ENCODE measurements around the gene KCNIP1. TPM values are rescaled to one million over a fixed set of nuclear protein-coding genes. Genes with fewer than 3 reads are reported as not detected.
A peak's percentile ranks its signal among the peaks of the same experiment; 100 is the strongest.

The KCNIP1 gene
- total RNA-seq, 1 experiment from 2014 or later = not detected

- Histone ChIP-seq H2AFZ (ENCODE audit: low read length) (no peak overlapping the region), H3K4me2 (ENCODE audit: low read length) (no peak overlapping the region), H3K79me2 (ENCODE audit: low read length) (no peaks in the 10 kb centered on the region), H4K20me1 (ENCODE audit: low read length) (no peaks in the 10 kb centered on the region), H3K27ac (ENCODE audit: low read length) (no peak overlapping the region), H3K27me3 (ENCODE audit: low read length) (no peaks in the 10 kb centered on the region), H3K36me3 (ENCODE audit: low read depth, low read length) (no peaks in the 10 kb centered on the region), H3K9me3 (ENCODE audit: low read length) (no peaks in the 10 kb centered on the region), H3K4me3 (ENCODE audit: low read length) (no peak overlapping the region), H3F3A (ENCODE audit: low read length, unreplicated experiment) (no peaks in the 10 kb centered on the region), H3K9ac (ENCODE audit: low read length) (no peak overlapping the region), H3K9me2 (replicated peaks; ENCODE audit: low read length) (no peaks in the 10 kb centered on the region), H3K4me1 (ENCODE audit: insufficient read depth, low read length) (peaks cover 11% of the 10 kb centered on the region)
- TF ChIP-seq EZH2 (IDR thresholded peaks at IDR 0.05; ENCODE audit: low read length, unreplicated experiment) = no peak
- TF ChIP-seq, protein P1, sequence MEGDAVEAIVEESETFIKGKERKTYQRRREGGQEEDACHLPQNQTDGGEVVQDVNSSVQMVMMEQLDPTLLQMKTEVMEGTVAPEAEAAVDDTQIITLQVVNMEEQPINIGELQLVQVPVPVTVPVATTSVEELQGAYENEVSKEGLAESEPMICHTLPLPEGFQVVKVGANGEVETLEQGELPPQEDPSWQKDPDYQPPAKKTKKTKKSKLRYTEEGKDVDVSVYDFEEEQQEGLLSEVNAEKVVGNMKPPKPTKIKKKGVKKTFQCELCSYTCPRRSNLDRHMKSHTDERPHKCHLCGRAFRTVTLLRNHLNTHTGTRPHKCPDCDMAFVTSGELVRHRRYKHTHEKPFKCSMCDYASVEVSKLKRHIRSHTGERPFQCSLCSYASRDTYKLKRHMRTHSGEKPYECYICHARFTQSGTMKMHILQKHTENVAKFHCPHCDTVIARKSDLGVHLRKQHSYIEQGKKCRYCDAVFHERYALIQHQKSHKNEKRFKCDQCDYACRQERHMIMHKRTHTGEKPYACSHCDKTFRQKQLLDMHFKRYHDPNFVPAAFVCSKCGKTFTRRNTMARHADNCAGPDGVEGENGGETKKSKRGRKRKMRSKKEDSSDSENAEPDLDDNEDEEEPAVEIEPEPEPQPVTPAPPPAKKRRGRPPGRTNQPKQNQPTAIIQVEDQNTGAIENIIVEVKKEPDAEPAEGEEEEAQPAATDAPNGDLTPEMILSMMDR (conservative IDR thresholded peaks at IDR 0.05; ENCODE audit: low read depth, low read length) = no peak
- no peak for TF ChIP-seq EZH2phosphoT487 (IDR thresholded peaks at IDR 0.05; ENCODE audit: borderline replicate concordance, low read length)
- ChIA-PET POLR2A (ENCODE audit: unreplicated experiment) (no interaction called here), CTCF (no interaction called here)
- ATAC-seq (no peak), DNase-seq (no peak)
- intact Hi-C loops (cut with micrococcal nuclease) = no loop called here
- no TSS peak for BruUV-seq (replicated peaks)
Measured at GRCh38 chr5:170629566-170630175, 125.9 kb downstream of the KCNIP1 start.

GRCh38 chr5:170630226-170630625, 126.4 kb downstream of the KCNIP1 start:
- intact Hi-C loops (cut with micrococcal nuclease) = no loop called here
- H3K27ac ChIP-seq (ENCODE audit: low read length) = no peak overlapping the region
- peaks cover 11% of the 10 kb centered on the region for H3K4me1 ChIP-seq (ENCODE audit: insufficient read depth, low read length)
- DNase-seq = peak; percentile 5
- H3K4me2 ChIP-seq (ENCODE audit: low read length) = no peak overlapping the region
- no peak overlapping the region for H3K9ac ChIP-seq (ENCODE audit: low read length)
- H3K4me3 ChIP-seq (ENCODE audit: low read length) = no peak overlapping the region
- no peaks in the 10 kb centered on the region for H3K9me2 ChIP-seq (replicated peaks; ENCODE audit: low read length)
- H3K9me3 ChIP-seq (ENCODE audit: low read length) = no peaks in the 10 kb centered on the region
- H3K36me3 ChIP-seq (ENCODE audit: low read depth, low read length) = no peaks in the 10 kb centered on the region
- ChIA-PET CTCF (no interaction called here), POLR2A (ENCODE audit: unreplicated experiment) (no interaction called here)
- no peak overlapping the region for H2AFZ ChIP-seq (ENCODE audit: low read length)
- TF ChIP-seq, protein P1 (conservative IDR thresholded peaks at IDR 0.05; ENCODE audit: low read depth, low read length) = no peak
- TF ChIP-seq EZH2phosphoT487 (IDR thresholded peaks at IDR 0.05; ENCODE audit: borderline replicate concordance, low read length) (no peak), EZH2 (IDR thresholded peaks at IDR 0.05; ENCODE audit: low read length, unreplicated experiment) (no peak)
- no peaks in the 10 kb centered on the region for H3F3A ChIP-seq (ENCODE audit: low read length, unreplicated experiment)
- no TSS peak for BruUV-seq (replicated peaks)
- H3K79me2 ChIP-seq (ENCODE audit: low read length) = no peaks in the 10 kb centered on the region
- no peak for ATAC-seq
- no peaks in the 10 kb centered on the region for H4K20me1 ChIP-seq (ENCODE audit: low read length)
- no peaks in the 10 kb centered on the region for H3K27me3 ChIP-seq (ENCODE audit: low read length)

- Histone ChIP-seq H3K36me3 (ENCODE audit: low read depth, low read length) (no peaks in the 10 kb centered on the region), H3K27ac (ENCODE audit: low read length) (no peak overlapping the region), H3K9ac (ENCODE audit: low read length) (no peak overlapping the region), H4K20me1 (ENCODE audit: low read length) (no peaks in the 10 kb centered on the region), H3K9me2 (replicated peaks; ENCODE audit: low read length) (no peaks in the 10 kb centered on the region), H2AFZ (ENCODE audit: low read length) (no peak overlapping the region), H3F3A (ENCODE audit: low read length, unreplicated experiment) (no peaks in the 10 kb centered on the region), H3K4me2 (ENCODE audit: low read length) (no peak overlapping the region), H3K4me3 (ENCODE audit: low read length) (no peak overlapping the region), H3K4me1 (ENCODE audit: insufficient read depth, low read length) (peaks cover 11% of the 10 kb centered on the region), H3K9me3 (ENCODE audit: low read length) (no peaks in the 10 kb centered on the region), H3K27me3 (ENCODE audit: low read length) (no peaks in the 10 kb centered on the region), H3K79me2 (ENCODE audit: low read length) (no peaks in the 10 kb centered on the region)
- ChIA-PET CTCF (no interaction called here), POLR2A (ENCODE audit: unreplicated experiment) (no interaction called here)
- TF ChIP-seq, protein P1 (conservative IDR thresholded peaks at IDR 0.05; ENCODE audit: low read depth, low read length) = no peak
- TF ChIP-seq EZH2 (IDR thresholded peaks at IDR 0.05; ENCODE audit: low read length, unreplicated experiment) = no peak
- TF ChIP-seq EZH2phosphoT487 (IDR thresholded peaks at IDR 0.05; ENCODE audit: borderline replicate concordance, low read length) = no peak
- no TSS peak for BruUV-seq (replicated peaks)
- intact Hi-C loops (cut with micrococcal nuclease) = no loop called here
- DNase-seq = no peak
- no peak for ATAC-seq
Measured at GRCh38 chr5:170630711-170631141, 126.9 kb downstream of the KCNIP1 start.

Measured in PC-3 (cell line).